Kidney epithelial cell (primary cell): ENCODE data around the gene SLC13A2. TPM values are rescaled to one million over a fixed set of nuclear protein-coding genes. Genes with fewer than 3 reads are reported as not detected.

ENCODE experiments used
- DNase-seq: peaks from one replicate; pipeline ENCODE4 v3.0.0-alpha.2; 2010; ENCODE audit warnings: low read depth
- H3K27me3 ChIP-seq: 2 replicates; pipeline ENCODE4 v1.6.0; 2011; ENCODE audit warnings: low read length; ENCODE audit not compliant: control insufficient read depth, insufficient read depth
- H3K36me3 ChIP-seq: 2 replicates; pipeline ENCODE4 v1.5.1; 2011; ENCODE audit warnings: low read length; ENCODE audit not compliant: control insufficient read depth, insufficient read depth
- H3K4me3 ChIP-seq: 2 replicates; pipeline ENCODE4 v1.5.1; 2011; ENCODE audit warnings: low read depth, mild to moderate bottlenecking, control low read depth, low read length
- CTCF ChIP-seq: IDR thresholded peaks from 2 replicates; pipeline ENCODE4 v1.5.1; 2011; ENCODE audit warnings: mild to moderate bottlenecking, moderate library complexity, low read length, control low read depth, inconsistent platforms; ENCODE audit not compliant: insufficient read depth, poor library complexity, severe bottlenecking
- total RNA-seq: library from RNA; depleted of rRNA; stranded (reverse); fragments of >200 nt; gene quantifications from 2 replicates; pipeline ENCODE4 v1.2.3, GENCODE V29; 2015

SLC13A2 gene
- total RNA-seq, 1 donor from 2014 or later: not detected

- Histone ChIP-seq H3K27me3 (peaks cover 11% of the 10 kb centered on the region), H3K4me3 (no peak overlapping the region), H3K36me3 (no peaks in the 10 kb centered on the region)
- no peak for TF ChIP-seq CTCF
- DNase-seq: no peak
These were observed 14.6 kb downstream of the SLC13A2 start for GRCh38 chr17:28487881-28488532.

DNA sequence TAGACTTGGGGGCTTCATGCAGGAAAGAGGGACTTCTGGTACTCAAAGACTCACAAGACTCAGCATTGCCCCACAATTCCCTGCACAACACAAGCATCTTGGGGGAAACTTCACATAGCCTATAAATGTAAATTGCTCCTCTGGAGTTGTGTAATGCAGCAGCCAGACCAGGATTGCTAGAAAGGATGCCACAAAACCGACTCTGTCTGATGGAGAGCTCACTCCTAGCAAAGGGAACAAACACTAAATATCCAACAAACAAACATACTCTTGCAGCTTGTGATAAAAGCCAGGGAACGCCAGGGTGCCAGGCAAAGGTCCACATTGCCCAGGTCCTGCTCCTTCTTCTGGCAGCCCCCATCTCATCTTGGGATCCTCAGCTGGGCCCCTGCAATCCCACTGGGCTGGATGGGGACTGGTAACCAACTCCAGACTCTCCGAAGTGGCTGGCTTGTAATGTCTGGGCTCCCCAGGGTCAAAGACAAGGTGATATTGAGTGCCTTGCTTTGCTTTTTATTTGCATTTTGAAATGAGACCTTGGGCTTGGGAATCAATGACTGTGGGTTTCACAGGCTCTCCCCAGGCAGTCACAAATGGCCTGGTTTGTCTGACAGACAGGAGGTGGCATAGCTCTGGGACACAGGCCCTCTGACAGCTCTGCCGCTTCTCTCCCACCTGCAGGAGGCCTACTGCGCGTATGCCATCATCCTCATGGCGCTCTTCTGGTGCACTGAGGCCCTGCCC is 15.3 kb downstream of the SLC13A2 start:
- Histone ChIP-seq H3K27me3 (peaks cover 12% of the 10 kb centered on the region), H3K4me3 (no peak overlapping the region), H3K36me3 (no peaks in the 10 kb centered on the region)
- DNase-seq: no peak
- TF ChIP-seq CTCF: no peak

GRCh38 chr17:28491286-28491685 is 17.8 kb downstream of the SLC13A2 start:
- H3K27me3 ChIP-seq: peaks cover 21% of the 10 kb centered on the region
- no peak overlapping the region for H3K4me3 ChIP-seq
- no peak for DNase-seq
- H3K36me3 ChIP-seq: no peaks in the 10 kb centered on the region
- TF ChIP-seq CTCF: no peak

GRCh38 chr17:28491860-28492259 is 18.4 kb downstream of the SLC13A2 start:
- no peak for DNase-seq

DNA sequence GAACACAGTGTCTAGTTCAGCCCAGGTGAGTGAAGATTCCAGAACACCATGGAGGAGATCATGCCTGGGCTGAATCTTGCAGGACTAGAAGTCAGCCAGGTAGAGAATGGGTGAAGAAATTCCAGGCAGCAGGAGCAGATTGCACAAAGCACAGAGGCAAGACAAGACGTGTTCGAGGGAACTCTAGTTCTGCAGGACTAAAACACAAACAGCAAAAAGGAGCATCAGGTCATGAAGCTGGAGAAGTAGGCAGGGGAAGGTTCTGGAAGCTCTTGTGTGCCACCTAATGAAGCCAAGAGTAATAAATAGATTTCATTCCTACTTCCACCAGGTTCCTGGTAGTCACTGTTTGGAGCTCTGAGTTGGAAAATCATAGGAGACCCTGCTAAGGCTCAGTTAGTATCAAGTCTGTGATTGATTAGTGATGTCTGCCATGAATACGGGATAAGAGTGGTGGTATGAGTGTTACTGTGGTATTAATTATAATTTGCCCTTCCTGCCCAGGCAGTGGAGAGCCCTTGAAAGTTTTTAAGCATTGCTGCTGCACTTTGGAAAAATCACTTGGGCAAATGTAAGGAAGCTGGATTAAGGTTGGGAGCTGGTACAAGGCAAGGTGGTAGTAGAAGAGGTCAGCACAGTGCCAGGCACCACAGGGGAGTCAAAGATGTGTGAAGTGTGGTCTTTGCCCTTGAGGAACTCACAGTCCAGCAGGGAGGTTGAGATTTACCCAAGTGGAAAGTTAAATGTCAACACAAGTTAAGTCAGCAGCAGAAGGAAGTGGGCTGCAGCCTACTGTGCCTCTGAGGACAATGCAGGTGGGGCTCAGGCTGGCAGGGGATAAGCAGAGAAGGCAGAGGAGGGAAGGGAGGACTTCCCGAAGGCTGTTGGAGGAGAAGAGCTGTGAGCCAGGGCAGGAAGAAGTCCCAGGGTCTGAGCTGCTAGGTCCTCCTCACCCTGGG is 19.2 kb downstream of the SLC13A2 start:
- Histone ChIP-seq H3K27me3 (peaks cover 21% of the 10 kb centered on the region), H3K36me3 (no peaks in the 10 kb centered on the region), H3K4me3 (no peak overlapping the region)
- DNase-seq: no peak
- no peak for TF ChIP-seq CTCF

More at GRCh38 chr17:28491860-28492259, 18.4 kb downstream of the SLC13A2 start:
- H3K36me3 ChIP-seq: no peaks in the 10 kb centered on the region
- no peak overlapping the region for H3K4me3 ChIP-seq
- no peak for TF ChIP-seq CTCF
- H3K27me3 ChIP-seq: peaks cover 23% of the 10 kb centered on the region
